HepG2 (cell line): Measurements from ENCODE around the gene SPRN.

Source experiments
- CREB3 ChIP-seq: sonication (generic); formaldehyde crosslinking; IDR thresholded peaks from 2 replicates; pipeline ENCODE4 v1.5.0; 2020; ENCODE audit warnings: missing genetic modification reagents
- CTCF ChIP-seq: sonication (generic); formaldehyde crosslinking; IDR thresholded peaks from 2 replicates; pipeline ENCODE4 v1.5.0; 2020; ENCODE audit warnings: mild to moderate bottlenecking, missing genetic modification reagents, moderate library complexity
- DMAP1 ChIP-seq: IDR thresholded peaks from 2 replicates; pipeline ENCODE4 v1.6.1; 2016
- KAT7 ChIP-seq: IDR thresholded peaks from 2 replicates; pipeline ENCODE4 v1.6.1; 2018; ENCODE audit warnings: borderline replicate concordance, missing compliant biosample characterization
- MAFG ChIP-seq: sonication (generic); formaldehyde crosslinking; IDR thresholded peaks from 2 replicates; pipeline ENCODE4 v1.5.1; 2020; ENCODE audit warnings: mild to moderate bottlenecking, missing genetic modification reagents
- TAF1 ChIP-seq: sonication (generic); formaldehyde crosslinking; IDR thresholded peaks from 2 replicates; pipeline ENCODE4 v1.4.0; 2020; ENCODE audit warnings: missing genetic modification reagents
- TCF7L2 ChIP-seq: IDR thresholded peaks from 2 replicates; pipeline ENCODE4 v1.6.1; 2011; ENCODE audit warnings: mild to moderate bottlenecking, low read depth, low read length, moderate library complexity
- YEATS4 ChIP-seq: sonication (generic); formaldehyde crosslinking; IDR thresholded peaks from 2 replicates; pipeline ENCODE4 v1.4.0; 2020; ENCODE audit warnings: missing genetic modification reagents, borderline replicate concordance
- ZFP41 ChIP-seq: sonication (generic); formaldehyde crosslinking; IDR thresholded peaks from 2 replicates; pipeline ENCODE4 v1.4.0; 2020; ENCODE audit warnings: mild to moderate bottlenecking, missing genetic modification reagents, borderline replicate concordance
- ZNF350 ChIP-seq: sonication (generic); formaldehyde crosslinking; IDR thresholded peaks from 2 replicates; pipeline ENCODE4 v1.4.0; 2020; ENCODE audit warnings: mild to moderate bottlenecking, low read depth, missing genetic modification reagents, borderline replicate concordance
- TF ChIP-seq, protein P1 (sequence below): sonication (generic); formaldehyde crosslinking; IDR thresholded peaks from 2 replicates; pipeline ENCODE4 v1.4.0; 2020; ENCODE audit warnings: mild to moderate bottlenecking, missing genetic modification reagents

DNA sequence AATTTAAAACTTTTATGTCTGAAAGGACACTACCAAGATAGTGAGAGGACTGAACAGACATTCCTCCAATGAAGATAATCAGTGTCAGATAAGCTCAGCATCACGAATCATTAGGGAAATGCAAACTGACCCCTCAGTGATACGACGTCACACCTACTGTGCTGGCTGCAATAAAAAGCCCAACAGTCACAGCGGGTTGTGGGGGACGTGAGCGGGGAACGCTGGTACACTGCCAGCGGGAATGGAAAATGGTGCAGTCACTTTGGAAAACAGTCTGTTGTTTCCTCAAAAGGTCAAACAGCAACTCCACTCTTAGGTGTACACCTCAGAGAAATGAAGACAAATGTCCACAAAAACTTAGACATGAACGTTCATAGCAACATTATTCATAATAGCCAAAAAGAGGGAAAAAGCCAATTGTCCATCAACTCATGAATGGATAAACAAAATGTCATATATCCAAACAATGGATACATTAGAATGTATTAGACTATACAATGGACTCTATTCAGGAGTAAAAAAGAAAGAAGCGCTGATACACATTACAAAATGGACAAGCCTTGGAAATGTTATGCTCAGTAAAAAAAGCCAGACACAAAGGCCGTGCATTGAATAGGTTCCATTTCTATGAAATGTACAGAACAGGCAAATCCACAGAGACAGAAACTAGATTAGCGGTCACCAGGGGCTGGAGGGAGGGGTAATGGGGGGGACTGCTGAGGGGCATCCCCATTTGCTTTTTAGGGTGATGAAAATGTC is 48.9 kb downstream of the SPRN start:
- no peak for TF ChIP-seq MAFG
- no peak for TF ChIP-seq ZFP41 (CRISPR knock-in tag)
- TF ChIP-seq TAF1 (CRISPR knock-in tag): no peak
- TF ChIP-seq KAT7 (CRISPR knock-in tag): no peak
- no peak for TF ChIP-seq CTCF (CRISPR knock-in tag)
- TF ChIP-seq DMAP1 (CRISPR knock-in tag): no peak
- TF ChIP-seq YEATS4: no peak
- no peak for TF ChIP-seq ZNF350 (CRISPR knock-in tag)
- TF ChIP-seq CREB3: no peak
- TF ChIP-seq, protein P1, sequence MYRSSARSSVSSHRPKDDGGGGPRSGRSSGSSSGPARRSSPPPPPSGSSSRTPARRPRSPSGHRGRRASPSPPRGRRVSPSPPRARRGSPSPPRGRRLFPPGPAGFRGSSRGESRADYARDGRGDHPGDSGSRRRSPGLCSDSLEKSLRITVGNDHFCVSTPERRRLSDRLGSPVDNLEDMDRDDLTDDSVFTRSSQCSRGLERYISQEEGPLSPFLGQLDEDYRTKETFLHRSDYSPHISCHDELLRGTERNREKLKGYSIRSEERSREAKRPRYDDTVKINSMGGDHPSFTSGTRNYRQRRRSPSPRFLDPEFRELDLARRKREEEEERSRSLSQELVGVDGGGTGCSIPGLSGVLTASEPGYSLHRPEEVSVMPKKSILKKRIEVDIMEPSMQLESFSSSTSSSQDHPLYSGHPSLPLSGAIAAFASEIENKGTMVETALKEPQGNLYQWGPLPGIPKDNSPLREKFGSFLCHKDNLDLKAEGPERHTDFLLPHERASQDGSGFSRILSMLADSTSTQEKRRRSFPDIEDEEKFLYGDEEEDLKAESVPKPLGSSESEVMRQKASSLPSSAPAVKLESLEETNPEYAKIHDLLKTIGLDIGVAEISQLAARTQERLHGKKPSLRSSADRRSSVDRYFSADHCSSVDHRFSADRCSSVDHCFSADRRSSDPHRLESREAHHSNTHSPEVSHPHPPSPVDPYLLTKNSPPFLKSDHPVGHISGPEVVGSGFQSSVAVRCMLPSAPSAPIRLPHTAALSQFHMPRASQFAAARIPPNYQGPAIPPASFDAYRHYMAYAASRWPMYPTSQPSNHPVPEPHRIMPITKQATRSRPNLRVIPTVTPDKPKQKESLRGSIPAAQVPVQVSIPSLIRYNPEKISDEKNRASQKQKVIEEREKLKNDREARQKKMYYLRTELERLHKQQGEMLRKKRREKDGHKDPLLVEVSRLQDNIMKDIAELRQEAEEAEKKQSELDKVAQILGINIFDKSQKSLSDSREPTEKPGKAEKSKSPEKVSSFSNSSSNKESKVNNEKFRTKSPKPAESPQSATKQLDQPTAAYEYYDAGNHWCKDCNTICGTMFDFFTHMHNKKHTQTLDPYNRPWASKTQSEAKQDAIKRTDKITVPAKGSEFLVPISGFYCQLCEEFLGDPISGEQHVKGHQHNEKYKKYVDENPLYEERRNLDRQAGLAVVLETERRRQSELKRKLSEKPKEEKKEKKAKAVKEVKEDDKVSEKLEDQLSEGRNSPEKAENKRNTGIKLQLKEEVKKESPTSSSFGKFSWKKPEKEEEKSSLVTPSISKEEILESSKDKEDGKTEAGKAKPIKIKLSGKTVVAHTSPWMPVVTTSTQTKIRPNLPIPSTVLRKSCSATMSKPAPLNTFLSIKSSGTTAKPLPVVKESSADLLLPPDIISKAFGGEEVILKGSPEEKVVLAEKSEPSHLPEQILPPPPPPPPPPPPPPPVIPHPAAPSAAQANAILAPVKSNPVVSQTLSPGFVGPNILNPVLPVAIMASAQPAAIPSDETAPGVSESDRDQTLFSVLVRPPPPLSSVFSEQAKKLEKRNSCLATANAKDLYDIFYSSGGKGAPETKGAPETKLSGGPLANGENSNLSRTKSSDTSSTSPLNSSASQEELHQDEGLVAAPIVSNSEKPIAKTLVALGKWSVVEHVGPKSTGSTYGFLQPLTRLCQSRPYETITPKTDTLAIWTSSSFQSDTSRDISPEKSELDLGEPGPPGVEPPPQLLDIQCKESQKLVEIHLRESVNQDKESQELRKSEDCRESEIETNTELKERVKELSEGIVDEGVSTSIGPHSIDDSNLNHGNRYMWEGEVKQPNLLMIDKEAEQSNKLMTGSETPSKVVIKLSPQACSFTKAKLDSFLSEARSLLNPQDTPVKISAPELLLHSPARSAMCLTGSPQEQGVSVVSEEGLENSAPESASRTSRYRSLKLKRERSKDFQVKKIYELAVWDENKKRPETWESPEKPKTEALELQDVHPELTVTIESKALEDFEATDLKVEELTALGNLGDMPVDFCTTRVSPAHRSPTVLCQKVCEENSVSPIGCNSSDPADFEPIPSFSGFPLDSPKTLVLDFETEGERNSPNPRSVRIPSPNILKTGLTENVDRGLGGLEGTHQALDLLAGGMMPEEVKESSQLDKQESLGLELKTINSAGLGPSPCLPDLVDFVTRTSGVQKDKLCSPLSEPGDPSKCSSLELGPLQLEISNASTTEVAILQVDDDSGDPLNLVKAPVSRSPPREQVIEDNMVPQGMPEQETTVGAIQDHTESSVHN: no peak
- TF ChIP-seq TCF7L2: no peak
